Measurements from ENCODE around the gene QPCT. TPM values are rescaled to one million over a fixed set of nuclear protein-coding genes. Genes with fewer than 3 reads are reported as not detected.

The QPCT gene
- total and polyA plus RNA-seq, 2 experiments from 2014 or later, result 13.2 TPM

- TF ChIP-seq ZNF462 (CRISPR knock-in tag; IDR thresholded peaks at IDR 0.05), result no peak
- no peak for TF ChIP-seq JUNB (IDR thresholded peaks at IDR 0.05; ENCODE audit: unreplicated experiment)
- TF ChIP-seq EZH2 (IDR thresholded peaks at IDR 0.05; ENCODE audit: low read depth, unreplicated experiment), result no peak
- no peak for TF ChIP-seq ETS1 (IDR thresholded peaks at IDR 0.05)
- no peak for TF ChIP-seq STAT1 (IDR thresholded peaks at IDR 0.05; ENCODE audit: unreplicated experiment)
- no peak for TF ChIP-seq CTCF (conservative IDR thresholded peaks at IDR 0.05; ENCODE audit: low read depth in 2 of 2)
- no peak for TF ChIP-seq CREB1 (CRISPR knock-in tag; IDR thresholded peaks at IDR 0.05; ENCODE audit: low read depth)
- no peak for TF ChIP-seq ZNF114 (CRISPR knock-in tag; IDR thresholded peaks at IDR 0.05)
Measured at GRCh38 chr2:37330681-37331080, 13.7 kb upstream of the QPCT start (continued).

Data from GM23338 (cell line).